Measurements from ENCODE around the gene ZNF346.
A peak's percentile ranks its signal among the peaks of the same experiment; 100 is the strongest.

ZNF346 gene

GRCh38 chr5:177070536-177071191 lies 48.2 kb downstream of the ZNF346 start:
- DNase-seq (ENCODE audit: low read depth), result no peak

- DNase-seq (ENCODE audit: low read depth), result peak; percentile 62
Measured at GRCh38 chr5:177071666-177072385, 49.3 kb downstream of the ZNF346 start.

- DNase-seq (ENCODE audit: low read depth), result no peak
Measured at GRCh38 chr5:177077335-177077734, 54.8 kb downstream of the ZNF346 start.

DNA sequence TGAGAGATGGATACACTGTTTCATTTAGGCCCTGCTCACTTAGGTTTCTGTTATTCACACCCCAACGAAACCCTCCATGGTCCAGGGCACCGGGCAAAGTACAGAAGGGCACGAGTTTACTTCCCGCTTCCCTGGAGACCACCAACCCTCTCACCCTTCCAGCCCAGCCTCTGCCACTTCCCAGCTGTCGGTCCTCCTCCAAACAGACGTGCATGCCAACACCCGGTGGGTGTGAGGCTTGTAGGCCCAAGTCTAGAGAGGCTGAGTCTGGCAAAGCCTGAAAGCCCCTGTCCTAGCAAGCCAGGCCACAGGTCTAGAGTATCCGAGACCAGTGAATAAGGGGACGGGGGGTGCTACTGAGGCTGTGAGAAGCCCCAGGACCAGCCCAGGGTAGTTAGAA lies 57.1 kb downstream of the ZNF346 start:
- DNase-seq (ENCODE audit: low read depth), result no peak

DNA sequence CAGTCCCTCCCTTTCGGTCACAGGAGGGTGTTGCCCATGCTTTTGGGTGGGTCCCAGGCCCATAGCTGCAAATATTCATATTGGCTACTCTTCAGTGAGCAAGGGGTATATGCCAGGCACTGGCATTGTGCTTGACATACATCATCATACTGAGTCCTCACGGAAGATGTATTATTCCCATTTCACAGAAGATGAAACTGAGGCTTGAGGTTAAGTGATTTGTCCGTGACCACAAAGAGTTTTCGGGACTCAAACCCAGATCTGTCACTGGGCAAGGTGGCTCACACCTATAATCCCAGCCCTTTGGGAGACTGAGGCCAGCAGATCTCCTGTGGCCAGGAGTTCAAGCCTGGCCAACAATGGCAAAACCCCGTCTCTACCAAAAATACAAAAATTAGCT lies 57.8 kb downstream of the ZNF346 start:
- DNase-seq (ENCODE audit: low read depth), result no peak

- DNase-seq (ENCODE audit: low read depth), result no peak
Measured at GRCh38 chr5:177081859-177082258, 59.4 kb downstream of the ZNF346 start.

GRCh38 chr5:177083357-177083756 lies 60.9 kb downstream of the ZNF346 start:
- no peak for DNase-seq (ENCODE audit: low read depth)

- DNase-seq (ENCODE audit: low read depth), result no peak
Measured at GRCh38 chr5:177084175-177084574, 61.7 kb downstream of the ZNF346 start.

DNA sequence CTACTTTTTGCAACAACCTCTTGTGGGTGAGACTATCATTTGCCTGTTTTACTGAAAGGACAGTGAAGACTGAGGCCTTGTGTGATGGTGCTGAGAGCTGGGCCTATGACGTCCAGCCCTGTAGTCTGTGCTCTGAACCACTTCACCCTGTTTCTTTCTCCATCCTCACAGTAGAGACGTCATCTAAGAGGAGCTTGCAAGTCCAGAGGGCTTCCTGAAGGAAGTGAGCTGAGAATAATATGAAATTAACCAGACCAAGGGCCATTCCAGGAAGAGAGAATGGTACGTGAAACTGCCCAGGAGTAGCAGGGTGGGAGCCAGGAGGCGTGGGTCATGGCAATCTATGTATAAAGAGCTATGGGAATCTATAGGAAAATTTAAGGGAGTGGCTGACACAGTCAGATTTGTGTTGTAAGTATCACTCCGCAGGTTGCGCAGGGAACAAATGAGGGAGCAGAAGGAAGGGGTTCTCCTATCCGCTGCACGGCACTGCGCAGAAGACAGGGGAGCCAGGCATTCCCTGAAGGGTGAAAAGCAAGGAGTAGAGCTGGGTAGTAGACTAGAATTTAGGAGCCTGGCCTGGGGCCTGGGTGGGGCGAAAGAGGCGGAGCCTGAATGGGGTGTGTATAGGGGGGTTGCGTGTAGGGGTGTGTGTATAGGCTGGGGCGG lies 63.6 kb downstream of the ZNF346 start:
- no peak for DNase-seq (ENCODE audit: low read depth)

GRCh38 chr5:177086654-177087397 lies 64.3 kb downstream of the ZNF346 start, which contains the start of gene FGFR4:
FGFR4 (plus strand) TSS chr5:177086915; CDS start chr5:177089603, 2,688 bp downstream.
- peak; percentile 37 for DNase-seq (ENCODE audit: low read depth)

GRCh38 chr5:177087398-177088005 lies 65.0 kb downstream of the ZNF346 start:
- no peak for DNase-seq (ENCODE audit: low read depth)

GRCh38 chr5:177089127-177089526 lies 66.6 kb downstream of the ZNF346 start:
- DNase-seq (ENCODE audit: low read depth), result no peak

- DNase-seq (ENCODE audit: low read depth), result no peak
Measured at GRCh38 chr5:177089825-177090641, 67.5 kb downstream of the ZNF346 start.

DNA sequence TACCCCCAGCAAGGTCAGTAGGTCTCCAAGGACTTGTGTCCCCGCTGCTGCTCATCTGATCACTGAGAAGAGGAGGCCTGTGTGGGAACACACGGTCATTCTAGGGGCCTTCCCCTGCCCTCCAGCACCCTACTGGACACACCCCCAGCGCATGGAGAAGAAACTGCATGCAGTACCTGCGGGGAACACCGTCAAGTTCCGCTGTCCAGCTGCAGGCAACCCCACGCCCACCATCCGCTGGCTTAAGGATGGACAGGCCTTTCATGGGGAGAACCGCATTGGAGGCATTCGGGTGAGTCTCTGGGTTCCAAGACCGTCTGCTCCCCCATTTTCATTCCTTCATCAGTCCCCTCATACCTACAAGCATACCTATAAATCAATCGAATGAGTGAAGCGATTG lies 68.3 kb downstream of the ZNF346 start:
- DNase-seq (ENCODE audit: low read depth), result no peak

DNA sequence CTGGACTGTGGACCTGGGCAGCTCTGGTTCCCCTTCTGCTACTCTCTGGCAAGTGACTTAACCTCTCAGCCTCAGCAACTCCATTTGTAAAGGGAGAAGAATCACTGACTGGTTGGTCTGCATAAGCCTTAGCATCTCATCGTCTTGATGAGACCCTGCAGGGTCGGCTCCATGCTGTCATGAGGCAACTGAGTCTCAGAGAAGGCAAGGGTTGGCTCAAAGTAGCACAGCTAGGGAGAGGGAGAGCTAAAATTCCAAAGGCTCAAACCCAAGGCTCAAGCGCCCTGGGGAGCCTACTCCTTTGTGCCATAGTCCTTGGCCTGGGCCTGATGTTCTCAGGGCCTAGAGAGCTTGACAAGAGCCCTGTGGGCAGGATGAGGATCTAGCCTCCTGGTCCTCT lies 68.7 kb downstream of the ZNF346 start:
- DNase-seq (ENCODE audit: low read depth), result no peak

DNA sequence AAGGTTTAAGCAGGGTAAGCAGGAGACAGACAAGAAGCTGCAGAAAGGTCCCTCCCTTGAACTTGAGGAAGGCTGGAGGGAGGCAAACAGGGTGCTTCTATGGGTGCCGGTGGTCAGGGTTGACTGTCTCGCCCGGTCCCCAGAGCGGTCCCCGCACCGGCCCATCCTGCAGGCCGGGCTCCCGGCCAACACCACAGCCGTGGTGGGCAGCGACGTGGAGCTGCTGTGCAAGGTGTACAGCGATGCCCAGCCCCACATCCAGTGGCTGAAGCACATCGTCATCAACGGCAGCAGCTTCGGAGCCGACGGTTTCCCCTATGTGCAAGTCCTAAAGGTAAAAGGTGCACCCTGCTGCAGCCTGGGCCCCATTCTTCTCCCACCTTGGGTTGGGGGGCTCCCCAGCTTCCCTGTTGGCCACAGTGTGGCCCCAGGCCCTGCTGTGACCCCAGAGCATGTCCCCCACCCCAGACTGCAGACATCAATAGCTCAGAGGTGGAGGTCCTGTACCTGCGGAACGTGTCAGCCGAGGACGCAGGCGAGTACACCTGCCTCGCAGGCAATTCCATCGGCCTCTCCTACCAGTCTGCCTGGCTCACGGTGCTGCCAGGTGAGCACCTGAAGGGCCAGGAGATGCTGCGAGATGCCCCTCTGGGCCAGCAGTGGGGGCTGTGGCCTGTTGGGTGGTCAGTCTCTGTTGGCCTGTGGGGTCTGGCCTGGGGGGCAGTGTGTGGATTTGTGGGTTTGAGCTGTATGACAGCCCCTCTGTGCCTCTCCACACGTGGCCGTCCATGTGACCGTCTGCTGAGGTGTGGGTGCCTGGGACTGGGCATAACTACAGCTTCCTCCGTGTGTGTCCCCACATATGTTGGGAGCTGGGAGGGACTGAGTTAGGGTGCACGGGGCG lies 69.9 kb downstream of the ZNF346 start:
- no peak for DNase-seq (ENCODE audit: low read depth)

- DNase-seq (ENCODE audit: low read depth), result no peak
Measured at GRCh38 chr5:177093082-177093712, 70.7 kb downstream of the ZNF346 start.

DNA sequence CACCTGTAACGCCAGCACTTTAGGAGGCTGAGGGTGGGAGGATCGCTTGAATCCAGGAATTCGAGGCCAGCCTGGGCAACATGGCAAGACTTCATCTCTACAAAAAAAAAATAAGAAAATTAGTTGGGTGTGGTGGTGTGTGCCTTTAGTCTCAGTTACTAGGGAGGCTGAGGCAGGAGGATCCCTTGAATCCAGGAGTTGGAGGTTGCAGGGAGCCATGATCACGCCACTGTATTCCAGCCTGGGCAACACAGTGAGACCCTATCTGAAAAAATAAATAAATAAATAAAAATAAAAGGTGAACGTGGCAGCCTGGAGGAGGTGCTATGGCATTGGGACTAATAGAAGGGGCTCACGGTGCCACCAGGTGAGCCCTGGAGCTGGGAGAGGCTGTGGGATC lies 71.3 kb downstream of the ZNF346 start:
- DNase-seq (ENCODE audit: low read depth), result no peak

GRCh38 chr5:177094224-177095087 lies 72.0 kb downstream of the ZNF346 start:
- no peak for DNase-seq (ENCODE audit: low read depth)
